ENCODE results near the gene MRPL38.

GRCh38 chr17:75941442-75941819 lies 36.7 kb upstream of the MRPL38 start:
- TF ChIP-seq EZH2 (IDR thresholded peaks at IDR 0.05; ENCODE audit: low read length, unreplicated experiment) (no peak), EZH2phosphoT487 (IDR thresholded peaks at IDR 0.05; ENCODE audit: borderline replicate concordance, low read length) (no peak)
- TF ChIP-seq, protein P1, sequence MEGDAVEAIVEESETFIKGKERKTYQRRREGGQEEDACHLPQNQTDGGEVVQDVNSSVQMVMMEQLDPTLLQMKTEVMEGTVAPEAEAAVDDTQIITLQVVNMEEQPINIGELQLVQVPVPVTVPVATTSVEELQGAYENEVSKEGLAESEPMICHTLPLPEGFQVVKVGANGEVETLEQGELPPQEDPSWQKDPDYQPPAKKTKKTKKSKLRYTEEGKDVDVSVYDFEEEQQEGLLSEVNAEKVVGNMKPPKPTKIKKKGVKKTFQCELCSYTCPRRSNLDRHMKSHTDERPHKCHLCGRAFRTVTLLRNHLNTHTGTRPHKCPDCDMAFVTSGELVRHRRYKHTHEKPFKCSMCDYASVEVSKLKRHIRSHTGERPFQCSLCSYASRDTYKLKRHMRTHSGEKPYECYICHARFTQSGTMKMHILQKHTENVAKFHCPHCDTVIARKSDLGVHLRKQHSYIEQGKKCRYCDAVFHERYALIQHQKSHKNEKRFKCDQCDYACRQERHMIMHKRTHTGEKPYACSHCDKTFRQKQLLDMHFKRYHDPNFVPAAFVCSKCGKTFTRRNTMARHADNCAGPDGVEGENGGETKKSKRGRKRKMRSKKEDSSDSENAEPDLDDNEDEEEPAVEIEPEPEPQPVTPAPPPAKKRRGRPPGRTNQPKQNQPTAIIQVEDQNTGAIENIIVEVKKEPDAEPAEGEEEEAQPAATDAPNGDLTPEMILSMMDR (conservative IDR thresholded peaks at IDR 0.05; ENCODE audit: low read depth, low read length), result no peak
